ENCODE measurements around the gene CMTM1. TPM values are rescaled to one million over a fixed set of nuclear protein-coding genes. Genes with fewer than 3 reads are reported as not detected.

CMTM1 gene
- total RNA-seq, 3 donors from 2014 or later = 3.1 to 6.1 (median 4.8) TPM

GRCh38 chr16:66568355-66568754 is 2.1 kb downstream of the CMTM1 start:
- intact Hi-C loops (cut with DNase I, micrococcal nuclease) = no loop called here
- H3K4me3 ChIP-seq = no peak overlapping the region
- no peak for DNase-seq
- no peak for ATAC-seq
- H3K9me3 ChIP-seq = no peaks in the 10 kb centered on the region
- H3K4me1 ChIP-seq (ENCODE audit: low read depth) = no peaks in the 10 kb centered on the region
- TF ChIP-seq CTCF (IDR thresholded peaks at IDR 0.05) = no peak
- no peaks in the 10 kb centered on the region for H3K36me3 ChIP-seq (ENCODE audit: low read depth)

GRCh38 chr16:66569131-66569530 is 2.9 kb downstream of the CMTM1 start:
- Histone ChIP-seq H3K9me3 (no peaks in the 10 kb centered on the region), H3K4me1 (ENCODE audit: low read depth) (no peaks in the 10 kb centered on the region), H3K4me3 (no peak overlapping the region), H3K36me3 (ENCODE audit: low read depth) (no peaks in the 10 kb centered on the region)
- DNase-seq (no peak), ATAC-seq (peak; percentile 20)
- no peak for TF ChIP-seq CTCF (IDR thresholded peaks at IDR 0.05)
- intact Hi-C loops (cut with DNase I, micrococcal nuclease) = no loop called here

- intact Hi-C loops (cut with DNase I, micrococcal nuclease) = no loop called here
- DNase-seq = no peak
- TF ChIP-seq CTCF (IDR thresholded peaks at IDR 0.05) = no peak
- H3K4me3 ChIP-seq = no peak overlapping the region
- no peaks in the 10 kb centered on the region for H3K36me3 ChIP-seq (ENCODE audit: low read depth)
- no peaks in the 10 kb centered on the region for H3K4me1 ChIP-seq (ENCODE audit: low read depth)
- ATAC-seq = peak; percentile 75
- no peaks in the 10 kb centered on the region for H3K9me3 ChIP-seq
Measured at GRCh38 chr16:66569827-66570405, 3.7 kb downstream of the CMTM1 start.

- no peak overlapping the region for H3K4me3 ChIP-seq
- no peak for TF ChIP-seq CTCF (IDR thresholded peaks at IDR 0.05)
- no peaks in the 10 kb centered on the region for H3K9me3 ChIP-seq
- intact Hi-C loops (cut with DNase I, micrococcal nuclease) = no loop called here
- ATAC-seq (no peak), DNase-seq (no peak)
- H3K4me1 ChIP-seq (ENCODE audit: low read depth) = no peaks in the 10 kb centered on the region
- no peaks in the 10 kb centered on the region for H3K36me3 ChIP-seq (ENCODE audit: low read depth)
Measured at GRCh38 chr16:66572356-66572755, 6.1 kb downstream of the CMTM1 start.

GRCh38 chr16:66574081-66574480 is 7.8 kb downstream of the CMTM1 start:
- Histone ChIP-seq H3K36me3 (ENCODE audit: low read depth) (no peaks in the 10 kb centered on the region), H3K4me1 (ENCODE audit: low read depth) (peaks cover 4% of the 10 kb centered on the region), H3K4me3 (no peak overlapping the region), H3K9me3 (no peaks in the 10 kb centered on the region)
- DNase-seq = no peak
- no peak for ATAC-seq
- intact Hi-C loops (cut with DNase I, micrococcal nuclease) = no loop called here
- no peak for TF ChIP-seq CTCF (IDR thresholded peaks at IDR 0.05)

- no peak for DNase-seq
- H3K4me1 ChIP-seq (ENCODE audit: low read depth) = peaks cover 8% of the 10 kb centered on the region
- no peak overlapping the region for H3K4me3 ChIP-seq
- TF ChIP-seq CTCF (IDR thresholded peaks at IDR 0.05) = no peak
- no peak for ATAC-seq
- H3K36me3 ChIP-seq (ENCODE audit: low read depth) = no peaks in the 10 kb centered on the region
- H3K9me3 ChIP-seq = no peaks in the 10 kb centered on the region
- intact Hi-C loops (cut with DNase I, micrococcal nuclease) = no loop called here
Measured at GRCh38 chr16:66574531-66574930, 8.3 kb downstream of the CMTM1 start.
